WTC11 (cell line): ENCODE measurements around the gene PRPF6. TPM values are rescaled to one million over a fixed set of nuclear protein-coding genes. Genes with fewer than 3 reads are reported as not detected.

Experiments used
- ATAC-seq: fragments of 200-7000 bp; cut with Tn5 transposase; 2 replicates; pipeline ENCODE4 v1.10.0; 2021; ENCODE audit warnings: mild to moderate bottlenecking, moderate library complexity
- CTCF ChIA-PET: fragments of 300-600 bp; sonication (Branson Sonifier 250); formaldehyde crosslinking; loops from one replicate; lab custom pipeline; 2021; ENCODE audit warnings: antibody characterized with exemption; lab: Charles Lee
- POLR2A ChIA-PET: fragments of 350-600 bp; sonication (Branson Sonifier 250); formaldehyde crosslinking; loops from one replicate; lab custom pipeline; 2021; ENCODE audit warnings: antibody characterized with exemption; lab: Charles Lee
- DNase-seq: peaks from one replicate; pipeline ENCODE4 v3.0.0; 2021; ENCODE audit warnings: low spot score
- H3K27ac Mint-ChIP-seq: 2 replicates; pipeline ENCODE4 v1.8.0; 2021; ENCODE audit warnings: mixed read lengths
- H3K27me3 Mint-ChIP-seq: 2 replicates; pipeline ENCODE4 v1.8.0; 2021; ENCODE audit warnings: low read depth, mild to moderate bottlenecking, moderate library complexity, mixed read lengths
- H3K36me3 Mint-ChIP-seq: 2 replicates; pipeline ENCODE4 v1.8.0; 2021; ENCODE audit warnings: mixed read lengths
- H3K4me1 Mint-ChIP-seq: 2 replicates; pipeline ENCODE4 v1.8.0; 2022; ENCODE audit warnings: mixed read lengths
- H3K4me3 Mint-ChIP-seq: 2 replicates; pipeline ENCODE4 v1.8.0; 2021; ENCODE audit warnings: mild to moderate bottlenecking, moderate library complexity, mixed read lengths
- H3K9me3 Mint-ChIP-seq: 2 replicates; pipeline ENCODE4 v1.8.0; 2021; ENCODE audit warnings: mixed read lengths
- CBFB ChIP-seq: sonication (generic); formaldehyde crosslinking; IDR thresholded peaks from 2 replicates; pipeline ENCODE4 v1.8.1; 2022; ENCODE audit warnings: mild to moderate bottlenecking, low read depth, missing genetic modification reagents
- FOXP4 ChIP-seq: sonication (generic); formaldehyde crosslinking; IDR thresholded peaks from 2 replicates; pipeline ENCODE4 v1.8.0; 2022; ENCODE audit warnings: mild to moderate bottlenecking, missing genetic modification reagents
- GABPB1 ChIP-seq: sonication (generic); formaldehyde crosslinking; IDR thresholded peaks from 2 replicates; pipeline ENCODE4 v1.8.1; 2023; ENCODE audit warnings: mild to moderate bottlenecking, missing genetic modification reagents
- GTF2I ChIP-seq: fragments of 250-450 bp; sonication (Bioruptor Pico); conservative IDR thresholded peaks from 2 replicates; pipeline ENCODE4 v1.4.0; 2021; ENCODE audit warnings: mild to moderate bottlenecking
- NFE2L1 ChIP-seq: sonication (generic); formaldehyde crosslinking; IDR thresholded peaks from 2 replicates; pipeline ENCODE4 v1.8.1; 2023; ENCODE audit warnings: missing genetic modification reagents
- NR3C1 ChIP-seq: sonication (generic); formaldehyde crosslinking; conservative IDR thresholded peaks from 2 replicates; pipeline ENCODE4 v1.8.1; 2023; ENCODE audit warnings: low read depth, mild to moderate bottlenecking, missing genetic modification reagents
- PRRX2 ChIP-seq: fragments of 250-450 bp; sonication (Bioruptor Pico); IDR thresholded peaks from 2 replicates; pipeline ENCODE4 v1.8.0; 2021; ENCODE audit warnings: mild to moderate bottlenecking
- SMAD3 ChIP-seq: sonication (generic); formaldehyde crosslinking; IDR thresholded peaks from 2 replicates; pipeline ENCODE4 v1.8.0; 2022; ENCODE audit warnings: missing genetic modification reagents, mild to moderate bottlenecking, borderline replicate concordance
- SOX15 ChIP-seq: fragments of 250-450 bp; sonication (Bioruptor Pico); IDR thresholded peaks from 2 replicates; pipeline ENCODE4 v1.9.0; 2021; ENCODE audit warnings: mild to moderate bottlenecking
- USF2 ChIP-seq: sonication (generic); formaldehyde crosslinking; IDR thresholded peaks from 2 replicates; pipeline ENCODE4 v1.8.1; 2023; ENCODE audit warnings: mild to moderate bottlenecking, missing genetic modification reagents, moderate library complexity
- ZBTB21 ChIP-seq: sonication (generic); formaldehyde crosslinking; IDR thresholded peaks from 2 replicates; pipeline ENCODE4 v1.8.1; 2023; ENCODE audit warnings: mild to moderate bottlenecking, missing genetic modification reagents, borderline replicate concordance
- ZBTB43 ChIP-seq: sonication (generic); formaldehyde crosslinking; IDR thresholded peaks from 2 replicates; pipeline ENCODE4 v1.8.1; 2023; ENCODE audit warnings: mild to moderate bottlenecking, missing genetic modification reagents
- ZNF121 ChIP-seq: sonication (generic); formaldehyde crosslinking; IDR thresholded peaks from 2 replicates; pipeline ENCODE4 v1.8.0; 2023; ENCODE audit warnings: missing genetic modification reagents
- ZNF232 ChIP-seq: sonication (generic); formaldehyde crosslinking; IDR thresholded peaks from 2 replicates; pipeline ENCODE4 v1.8.0; 2022; ENCODE audit warnings: mild to moderate bottlenecking, missing genetic modification reagents
- ZNF281 ChIP-seq: sonication (generic); formaldehyde crosslinking; IDR thresholded peaks from 2 replicates; pipeline ENCODE4 v1.8.0; 2023; ENCODE audit warnings: mild to moderate bottlenecking, missing genetic modification reagents
- ZNF512 ChIP-seq: sonication (generic); formaldehyde crosslinking; IDR thresholded peaks from 2 replicates; pipeline ENCODE4 v1.8.1; 2022; ENCODE audit warnings: missing genetic modification reagents, borderline replicate concordance
- ZNF671 ChIP-seq: fragments of 250-450 bp; sonication (Bioruptor Pico); IDR thresholded peaks from 2 replicates; pipeline ENCODE4 v1.8.0; 2021; ENCODE audit warnings: mild to moderate bottlenecking
- ZSCAN18 ChIP-seq: fragments of 250-450 bp; sonication (Bioruptor Pico); IDR thresholded peaks from 2 replicates; pipeline ENCODE4 v2.1.2; 2022; ENCODE audit warnings: mild to moderate bottlenecking, moderate library complexity
- total RNA-seq: library from RNA; stranded (reverse); gene quantifications from 3 replicates; pipeline ENCODE4 v1.2.3, GENCODE V29; 2021

The PRPF6 gene
- total RNA-seq, 1 experiment from 2014 or later = 79.4 TPM

- TF ChIP-seq ZNF281 (CRISPR knock-in tag) = peak; percentile 73; the same call in 1 of the 2 replicates
- no peak for TF ChIP-seq NFE2L1
Measured at GRCh38 chr20:64035933-64036345, 55.0 kb downstream of the PRPF6 start, which contains the start of gene C20orf204 (continued).

GRCh38 chr20:64036346-64037198, 55.6 kb downstream of the PRPF6 start:
- H3K9me3 Mint-ChIP-seq = no peaks in the 10 kb centered on the region
- ATAC-seq = no peak
- POLR2A ChIA-PET = no interaction called here
- peaks cover 27% of the 10 kb centered on the region for H3K27me3 Mint-ChIP-seq
- peaks cover 5% of the 10 kb centered on the region; the same call in 1 of the 2 replicates for H3K36me3 Mint-ChIP-seq
- no peak for DNase-seq
- H3K4me1 Mint-ChIP-seq = peaks cover 28% of the 10 kb centered on the region
- no peak overlapping the region for H3K27ac Mint-ChIP-seq
- TF ChIP-seq NFE2L1 (peak; percentile 41; the same call in 1 of the 2 replicates), SOX15 (no peak)
- CTCF ChIA-PET = interaction anchor here (0.6 to 6.1 kb wide), 6 partner anchors 14 to 245 kb away, joined by 3 to 51 read pairs (median 6); partner anchors contain the start of genes LKAAEAR1, PRPF6, SAMD10 and SOX18
- no peak overlapping the region for H3K4me3 Mint-ChIP-seq

- no peak for DNase-seq
- TF ChIP-seq FOXP4 (CRISPR knock-in tag) (no peak), USF2 (CRISPR knock-in tag) (no peak), ZNF121 (CRISPR knock-in tag) (no peak), ZNF232 (no peak), SMAD3 (no peak)
- TF ChIP-seq, all 79 proteins: peak for 0
- H3K4me3 Mint-ChIP-seq = no peak overlapping the region; the same call in 1 of the 2 replicates
- CTCF ChIA-PET = interaction anchor here (1.0 to 6.1 kb wide), 5 partner anchors 13 to 182 kb away, joined by 3 to 51 read pairs (median 6); partner anchors contain the start of genes LKAAEAR1, PRPF6, SAMD10 and SOX18
- no peak overlapping the region for H3K27ac Mint-ChIP-seq
- H3K4me1 Mint-ChIP-seq = peaks cover 28% of the 10 kb centered on the region
- ATAC-seq = no peak
- peaks cover 5% of the 10 kb centered on the region; the same call in 1 of the 2 replicates for H3K36me3 Mint-ChIP-seq
- peaks cover 33% of the 10 kb centered on the region for H3K27me3 Mint-ChIP-seq
- POLR2A ChIA-PET = no interaction called here
- H3K9me3 Mint-ChIP-seq = no peaks in the 10 kb centered on the region
Measured at GRCh38 chr20:64037199-64037497, 56.2 kb downstream of the PRPF6 start.

- CTCF ChIA-PET = interaction anchor here (0.7 to 6.1 kb wide), 17 partner anchors 10 to 182 kb away, joined by 3 to 53 read pairs (median 6); partner anchors contain the start of genes LKAAEAR1, PRPF6, SAMD10 and SOX18
- peaks cover 5% of the 10 kb centered on the region; the same call in 1 of the 2 replicates for H3K36me3 Mint-ChIP-seq
- no peaks in the 10 kb centered on the region for H3K9me3 Mint-ChIP-seq
- peak overlapping the region; percentile 63 for H3K4me3 Mint-ChIP-seq
- peak; percentile 50 for DNase-seq
- H3K27ac Mint-ChIP-seq = no peak overlapping the region
- peak; percentile 19 for ATAC-seq
- POLR2A ChIA-PET = no interaction called here
- peaks cover 28% of the 10 kb centered on the region for H3K4me1 Mint-ChIP-seq
- H3K27me3 Mint-ChIP-seq = peaks cover 35% of the 10 kb centered on the region
- TF ChIP-seq PRRX2 (CRISPR knock-in tag) = no peak
- TF ChIP-seq ZSCAN18 (CRISPR knock-in tag) = no peak
- TF ChIP-seq GABPB1 = no peak
- no peak for TF ChIP-seq ZNF671 (CRISPR knock-in tag)
- TF ChIP-seq ZBTB21 = no peak
- TF ChIP-seq ZBTB43 (CRISPR knock-in tag) = no peak
- TF ChIP-seq GTF2I (CRISPR knock-in tag) = no peak
- no peak for TF ChIP-seq CBFB (CRISPR knock-in tag)
- TF ChIP-seq NR3C1 (CRISPR knock-in tag) = no peak
- no peak for TF ChIP-seq ZNF512 (CRISPR knock-in tag)
Measured at GRCh38 chr20:64037498-64038213, 56.7 kb downstream of the PRPF6 start.
